GM12801 (cell line): ENCODE data around the gene ZNF860.

ENCODE experiments used
- TF ChIP-seq, protein P1 (sequence below): IDR thresholded peaks from one replicate; pipeline ENCODE4 v1.5.1; 2011; ENCODE audit warnings: control low read depth; ENCODE audit not compliant: insufficient read length; ENCODE audit errors: extremely low read depth

Gene ZNF860

DNA sequence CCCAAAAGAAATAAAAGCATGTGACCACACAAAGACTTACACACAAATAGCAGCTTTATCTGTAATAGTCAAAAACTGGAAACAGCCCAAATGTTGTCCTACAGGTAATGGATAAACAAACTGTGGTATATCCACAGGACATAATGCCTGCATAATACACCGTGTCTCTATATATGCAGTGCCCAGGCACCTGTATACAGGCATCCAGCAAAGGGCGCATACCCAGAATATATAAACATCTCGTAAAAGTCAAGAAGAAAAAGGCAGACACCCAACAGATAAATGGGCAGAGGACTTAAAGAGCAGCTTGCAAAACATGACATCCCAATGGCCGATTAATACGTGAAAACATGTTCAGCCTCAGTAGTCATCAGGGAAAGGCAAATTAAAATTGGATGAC is 7.7 kb upstream of the ZNF860 start:
- TF ChIP-seq, protein P1, sequence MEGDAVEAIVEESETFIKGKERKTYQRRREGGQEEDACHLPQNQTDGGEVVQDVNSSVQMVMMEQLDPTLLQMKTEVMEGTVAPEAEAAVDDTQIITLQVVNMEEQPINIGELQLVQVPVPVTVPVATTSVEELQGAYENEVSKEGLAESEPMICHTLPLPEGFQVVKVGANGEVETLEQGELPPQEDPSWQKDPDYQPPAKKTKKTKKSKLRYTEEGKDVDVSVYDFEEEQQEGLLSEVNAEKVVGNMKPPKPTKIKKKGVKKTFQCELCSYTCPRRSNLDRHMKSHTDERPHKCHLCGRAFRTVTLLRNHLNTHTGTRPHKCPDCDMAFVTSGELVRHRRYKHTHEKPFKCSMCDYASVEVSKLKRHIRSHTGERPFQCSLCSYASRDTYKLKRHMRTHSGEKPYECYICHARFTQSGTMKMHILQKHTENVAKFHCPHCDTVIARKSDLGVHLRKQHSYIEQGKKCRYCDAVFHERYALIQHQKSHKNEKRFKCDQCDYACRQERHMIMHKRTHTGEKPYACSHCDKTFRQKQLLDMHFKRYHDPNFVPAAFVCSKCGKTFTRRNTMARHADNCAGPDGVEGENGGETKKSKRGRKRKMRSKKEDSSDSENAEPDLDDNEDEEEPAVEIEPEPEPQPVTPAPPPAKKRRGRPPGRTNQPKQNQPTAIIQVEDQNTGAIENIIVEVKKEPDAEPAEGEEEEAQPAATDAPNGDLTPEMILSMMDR = no peak

DNA sequence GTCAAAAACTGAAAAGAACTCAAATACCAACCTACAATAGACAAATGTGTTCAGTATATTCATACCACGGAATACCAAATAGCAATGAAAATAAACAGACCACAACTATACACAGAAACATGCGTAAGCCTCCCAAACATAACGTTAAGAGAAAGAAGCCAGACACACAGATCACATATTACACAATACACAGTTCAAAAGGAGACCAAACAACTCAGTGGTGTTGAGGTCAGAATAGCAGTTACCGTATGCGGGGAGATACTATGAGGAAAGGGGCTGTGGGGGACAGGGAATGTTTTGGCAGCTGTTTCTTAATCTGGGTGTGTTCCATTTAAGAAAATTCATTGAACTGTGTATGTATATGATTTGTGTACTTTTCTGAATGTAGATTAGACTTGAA is 7.1 kb upstream of the ZNF860 start:
- TF ChIP-seq, protein P1 = no peak

DNA sequence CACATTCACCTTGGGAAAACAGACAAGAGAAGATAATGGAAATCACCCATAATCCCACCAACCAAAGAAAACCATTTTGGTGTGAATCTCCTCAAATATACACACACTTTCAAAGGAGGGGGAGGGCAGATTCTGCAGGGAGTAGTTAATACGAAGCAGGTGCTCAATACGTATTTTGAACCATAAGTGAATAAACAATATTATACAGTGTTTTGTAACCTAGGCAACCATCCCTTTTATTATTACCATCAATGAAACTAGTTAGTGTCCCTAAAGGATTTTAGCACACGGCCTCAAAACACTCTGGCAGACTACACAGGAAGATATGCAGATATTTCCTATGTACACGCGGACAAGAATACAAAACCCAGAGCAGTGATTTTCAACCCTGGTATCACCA is 6.6 kb upstream of the ZNF860 start:
- TF ChIP-seq, protein P1 = no peak

DNA sequence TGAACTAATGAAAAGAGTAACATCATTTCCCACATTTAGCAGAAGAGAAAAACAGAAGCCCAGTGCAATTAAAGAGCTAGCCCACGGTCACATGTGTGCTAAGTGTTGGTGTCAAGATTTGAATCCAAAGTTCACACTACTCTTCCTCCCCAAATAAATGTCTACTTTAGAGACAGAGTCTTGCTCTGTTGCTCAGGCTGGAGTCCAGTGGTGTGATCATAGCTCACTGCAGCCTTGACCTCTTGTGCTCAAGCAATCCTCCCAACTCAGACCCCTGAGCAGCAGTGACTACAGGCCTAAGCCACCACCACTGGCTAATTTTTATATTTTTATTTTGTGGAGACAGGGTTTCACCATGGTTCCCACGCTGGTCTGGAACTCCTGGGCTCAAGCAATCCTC is 5.2 kb upstream of the ZNF860 start:
- TF ChIP-seq, protein P1 = no peak

DNA sequence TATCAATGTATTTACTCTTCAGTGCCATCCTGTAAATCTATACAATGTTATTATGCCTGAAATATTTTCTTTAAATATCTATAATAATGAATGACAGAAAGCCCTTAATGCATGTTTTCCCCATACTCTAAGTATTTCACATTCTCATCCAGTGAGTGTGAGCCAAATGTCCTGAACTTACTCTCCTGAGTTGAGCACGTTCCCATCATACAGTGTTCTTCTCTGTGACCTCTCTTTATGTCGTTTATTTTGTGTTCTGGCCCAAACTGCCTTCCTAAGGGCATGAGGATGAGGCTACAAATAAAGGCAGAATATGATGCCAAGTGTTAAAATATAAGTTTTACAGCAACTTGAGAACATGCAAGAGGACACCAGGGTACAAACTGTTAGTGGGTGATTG is 3.8 kb upstream of the ZNF860 start:
- TF ChIP-seq, protein P1 = no peak

DNA sequence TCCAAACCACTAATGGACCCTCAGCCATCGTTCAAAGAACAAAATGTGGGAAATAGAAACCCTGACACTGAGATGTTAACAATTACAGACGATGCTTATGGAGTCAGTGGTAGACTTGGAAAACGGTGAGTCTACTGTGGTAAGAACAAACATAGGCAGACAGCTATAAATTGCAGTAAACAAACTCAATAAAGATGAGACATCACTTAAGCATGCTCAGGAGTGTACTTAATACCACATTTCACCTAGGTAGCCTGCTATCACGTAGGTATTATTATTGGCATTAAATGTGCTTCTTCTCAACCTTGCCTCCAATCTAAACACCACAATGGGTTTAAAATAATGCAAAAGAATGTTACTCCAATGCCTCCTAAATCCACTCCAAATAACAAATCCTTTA is 3.0 kb upstream of the ZNF860 start:
- TF ChIP-seq, protein P1 = no peak

DNA sequence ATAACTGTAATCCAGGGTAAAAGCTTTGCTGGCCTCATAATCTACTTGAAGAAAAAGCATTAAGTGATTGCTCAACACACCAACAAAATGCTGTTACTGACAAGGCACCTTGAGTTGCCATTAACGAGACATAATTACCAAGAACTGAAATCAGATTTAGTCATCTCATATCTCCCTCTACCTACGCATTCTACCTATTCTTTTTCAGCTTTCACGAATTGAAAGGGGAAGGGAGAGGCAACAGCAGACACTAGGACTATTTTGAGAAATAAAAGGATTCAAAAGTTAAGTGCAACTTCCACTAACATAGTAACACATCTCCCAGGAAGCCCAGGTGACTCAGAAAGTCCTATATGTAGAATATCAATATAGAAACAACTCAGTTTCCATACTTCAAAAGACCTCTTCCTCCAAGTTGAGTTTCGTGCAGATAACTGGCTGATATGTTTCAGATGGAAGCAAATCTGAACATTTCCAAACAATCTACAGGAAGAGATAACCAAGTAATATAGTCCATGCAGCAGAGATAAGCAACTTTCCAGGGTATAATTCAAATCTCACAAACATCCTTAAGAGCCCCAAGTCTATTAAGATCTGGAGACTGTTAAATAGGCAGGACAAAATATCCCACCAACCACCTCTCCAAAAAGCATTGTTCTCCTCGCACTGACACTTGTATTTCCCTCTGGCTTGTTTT is 2.4 kb upstream of the ZNF860 start:
- TF ChIP-seq, protein P1 = no peak
